BLaER1 treated with 17β-estradiol and CSF1 and Interleukin-3, amounts not matched to agents 10 nM and 100 nM (cell line): Measurements from ENCODE around the gene RNF220.
A peak's percentile ranks its signal among the peaks of the same experiment; 100 is the strongest.
"Not testable (repeated sequence)": the region's sequence is repeated elsewhere in the genome, so short reads cannot be mapped to it uniquely, and the experiment has no call there.

Experiments used
- H3K27ac ChIP-seq, 11 experiments: shearing (Covaris generic); formaldehyde crosslinking; 2 replicates each; pipeline ENCODE4 v1.8.1; 2022
- H3K27me3 ChIP-seq, 11 experiments: shearing (Covaris generic); formaldehyde crosslinking; 2 replicates each; pipeline ENCODE4 v1.8.1; 2022
- H3K36me3 ChIP-seq, 11 experiments: shearing (Covaris generic); formaldehyde crosslinking; 2 replicates each; pipeline ENCODE4 v1.8.1; 2022
- H3K4me1 ChIP-seq, 10 experiments: shearing (Covaris generic); formaldehyde crosslinking; 2 replicates each; pipeline ENCODE4 v1.8.1; 2022
- H3K4me2 ChIP-seq, 11 experiments: shearing (Covaris generic); formaldehyde crosslinking; 2 replicates each; pipeline ENCODE4 v1.8.1; 2022
- H3K4me3 ChIP-seq, 10 experiments: shearing (Covaris generic); formaldehyde crosslinking; 2 replicates each; pipeline ENCODE4 v1.8.1; 2022
- H3K9ac ChIP-seq, 11 experiments: shearing (Covaris generic); formaldehyde crosslinking; 2 replicates each; pipeline ENCODE4 v1.8.1; 2022
- H3K9me3 ChIP-seq, 11 experiments: shearing (Covaris generic); formaldehyde crosslinking; replicated peaks in 1 of 11; 2 replicates each; pipeline ENCODE4 v1.8.1; 2022
- H4K20me1 ChIP-seq, 11 experiments: shearing (Covaris generic); formaldehyde crosslinking; 2 replicates each; pipeline ENCODE4 v1.8.1; 2022
- Cebpa-rat ChIP-seq, 11 experiments: shearing (Covaris generic); IDR thresholded peaks; 2 replicates each; pipeline ENCODE4 v1.8.1; 2022

The RNF220 gene

GRCh38 chr1:44696789-44697345 lies 291.8 kb downstream of the RNF220 start:
- Histone ChIP-seq H4K20me1 (no peaks in the 10 kb centered on the region), H3K4me2 (peak overlapping the region; percentile 68 to 91 (median 77)), H3K9me3 (no peaks in the 10 kb centered on the region), H3K27me3 (peaks cover 0 to 7% (median 0%) of the 10 kb centered on the region in 11 experiments; a peak in 2 of 22 replicates), H3K36me3 (no peaks in the 10 kb centered on the region), H3K27ac (peak overlapping the region in 10 of 11 experiments; percentile 38 to 71 (median 62); a peak in 16 of 22 replicates), H3K9ac (peak overlapping the region in 4 of 11 experiments; percentile 2 to 46 (median 19); a peak in 3 of 22 replicates), H3K4me3 (no peak overlapping the region), H3K4me1 (peaks cover 46 to 61% (median 57%) of the 10 kb centered on the region in 10 experiments)
- TF ChIP-seq Cebpa-rat (IDR thresholded peaks at IDR 0.05), result no peak

GRCh38 chr1:44698138-44698537 lies 293.1 kb downstream of the RNF220 start:
- Histone ChIP-seq H3K4me3 (no peak overlapping the region), H3K36me3 (no peaks in the 10 kb centered on the region), H3K9me3 (no peaks in the 10 kb centered on the region), H3K27ac (peak overlapping the region; percentile 33 to 71 (median 61); a peak in 18 of 22 replicates), H3K27me3 (peaks cover 0 to 7% (median 0%) of the 10 kb centered on the region in 11 experiments; a peak in 2 of 22 replicates), H4K20me1 (no peaks in the 10 kb centered on the region), H3K4me1 (peaks cover 43 to 55% (median 53%) of the 10 kb centered on the region in 10 experiments), H3K9ac (peak overlapping the region in 3 of 11 experiments; percentile 6 to 35 (median 29); a peak in 5 of 22 replicates), H3K4me2 (peak overlapping the region; percentile 68 to 91 (median 77))
- 0 out of 22 replicates have a peak, but pooled peaks of 1 of the 11 experiments have one; percentile 22 for TF ChIP-seq Cebpa-rat (IDR thresholded peaks at IDR 0.05)

- H3K9ac ChIP-seq, H4K20me1 ChIP-seq, H3K27me3 ChIP-seq, H3K27ac ChIP-seq, H3K9me3 ChIP-seq, H3K4me3 ChIP-seq, H3K36me3 ChIP-seq: not testable (repeated sequence)
- H3K4me1 ChIP-seq, result peaks cover 41 to 49% (median 46%) of the 10 kb centered on the region in 10 experiments
- H3K4me2 ChIP-seq, result peak overlapping the region in 3 of 11 experiments; percentile 82 to 91 (median 88); a peak in 5 of 22 replicates
- peak in 1 of 11 experiments; percentile 54; a peak in 1 of 22 replicates for TF ChIP-seq Cebpa-rat (IDR thresholded peaks at IDR 0.05)
Measured at GRCh38 chr1:44699375-44699774, 294.3 kb downstream of the RNF220 start.

GRCh38 chr1:44700573-44700972 lies 295.5 kb downstream of the RNF220 start:
- no peak overlapping the region for H3K4me3 ChIP-seq
- TF ChIP-seq Cebpa-rat (IDR thresholded peaks at IDR 0.05), result no peak
- H3K27me3 ChIP-seq, result peaks cover 0 to 7% (median 0%) of the 10 kb centered on the region in 11 experiments; a peak in 2 of 22 replicates
- peaks cover 33 to 43% (median 35%) of the 10 kb centered on the region in 10 experiments for H3K4me1 ChIP-seq
- no peaks in the 10 kb centered on the region for H3K36me3 ChIP-seq
- H3K27ac ChIP-seq, result no peak overlapping the region
- no peaks in the 10 kb centered on the region for H3K9me3 ChIP-seq
- no peaks in the 10 kb centered on the region for H4K20me1 ChIP-seq
- no peak overlapping the region for H3K4me2 ChIP-seq
- H3K9ac ChIP-seq, result no peak overlapping the region

GRCh38 chr1:44701141-44701573 lies 296.1 kb downstream of the RNF220 start:
- TF ChIP-seq Cebpa-rat (IDR thresholded peaks at IDR 0.05), result no peak
- Histone ChIP-seq H3K9ac (no peak overlapping the region), H3K27me3 (peaks cover 0 to 7% (median 0%) of the 10 kb centered on the region in 11 experiments; a peak in 2 of 22 replicates), H3K4me3 (no peak overlapping the region), H3K9me3 (no peaks in the 10 kb centered on the region), H3K4me1 (peaks cover 28 to 37% (median 29%) of the 10 kb centered on the region in 10 experiments), H3K4me2 (no peak overlapping the region), H3K36me3 (no peaks in the 10 kb centered on the region), H4K20me1 (no peaks in the 10 kb centered on the region), H3K27ac (no peak overlapping the region)
